Vagina (tissue), 2 donors: ENCODE measurements around the gene PRPF19. TPM values are rescaled to one million over a fixed set of nuclear protein-coding genes. Genes with fewer than 3 reads are reported as not detected.

Source experiments
- DNase-seq, 2 donors: peaks; one replicate each; pipeline ENCODE4 v3.0.0-alpha.2; 2017; ENCODE audit errors: extremely low spot score in 2 of 2
- H3K27ac ChIP-seq: fragments of 200-600 bp; sonication (generic); one replicate; pipeline ENCODE4 v1.5.1; 2019
- H3K27me3 ChIP-seq: fragments of 200-600 bp; sonication (generic); one replicate; pipeline ENCODE4 v1.5.1; 2019
- H3K36me3 ChIP-seq, 2 donors: fragments of 200-600 bp; sonication (generic); one replicate each; pipeline ENCODE4 v1.5.1; 2017 to 2019
- H3K4me1 ChIP-seq: fragments of 200-600 bp; sonication (generic); one replicate; pipeline ENCODE4 v1.5.1; 2019
- H3K4me3 ChIP-seq, 2 donors: fragments of 200-600 bp; sonication (generic); 1 replicate in 1 of 2; 2 replicates in 1 of 2; pipeline ENCODE4 v1.5.1; 2016 to 2019
- H3K9me3 ChIP-seq: fragments of 200-600 bp; sonication (generic); one replicate; pipeline ENCODE4 v1.5.1; 2019
- CTCF ChIP-seq, 3 experiments: fragments of 450-650 bp in 2 of 3; fragments of 200-600 bp in 1 of 3; sonication (generic) in 1 of 3; IDR thresholded peaks; one replicate each; pipeline ENCODE4 v1.5.1; 2017 to 2019; ENCODE audit warnings: antibody characterized with exemption in 3 of 3, mild to moderate bottlenecking in 2 of 3, moderate library complexity in 2 of 3
- POLR2A ChIP-seq, 2 donors: fragments of 450-650 bp; IDR thresholded peaks; one replicate each; pipeline ENCODE4 v1.6.1; 2017; ENCODE audit warnings: antibody characterized with exemption in 2 of 2, mild to moderate bottlenecking in 2 of 2, moderate library complexity in 2 of 2
- POLR2AphosphoS5 ChIP-seq, 2 donors: sonication (generic); formaldehyde crosslinking; IDR thresholded peaks; one replicate each; pipeline ENCODE4 v1.9.0; 2017; ENCODE audit warnings: antibody characterized with exemption in 2 of 2, mild to moderate bottlenecking in 2 of 2, low read depth in 1 of 2; ENCODE audit not compliant: insufficient read depth in 1 of 2
- intact Hi-C: fragments of 100-400 bp; cut with DNase I; formaldehyde crosslinking; loops from one replicate; pipeline ENCODE4 v1.15.1; 2023
- total RNA-seq: library from RNA; depleted of rRNA; stranded (reverse); fragments of >200 nt; gene quantifications from one replicate; pipeline ENCODE4 v1.2.3, GENCODE V29; 2016

Gene PRPF19
- total RNA-seq, 1 donor from 2014 or later: 54.0 TPM

- no peak for DNase-seq
- no peak for TF ChIP-seq CTCF (IDR thresholded peaks at IDR 0.05)
- TF ChIP-seq POLR2AphosphoS5 (IDR thresholded peaks at IDR 0.05; ENCODE audit: insufficient read depth in 1 of 2, low read depth in 1 of 2): no peak
- no peak for TF ChIP-seq POLR2A (IDR thresholded peaks at IDR 0.05)
- Histone ChIP-seq H3K36me3 (peaks cover 0 to 35% of the 10 kb centered on the region in 2 donors), H3K27ac (peak overlapping the region; percentile 91), H3K27me3 (no peaks in the 10 kb centered on the region), H3K4me3 (peak overlapping the region; percentile 77 to 99), H3K9me3 (no peaks in the 10 kb centered on the region), H3K4me1 (peaks cover 34% of the 10 kb centered on the region)
- intact Hi-C loops: loop anchor here (5.0 to 10.0 kb wide), 2 partner anchors 63 to 1710 kb away; partner anchors contain the start of genes CCDC86, EML3 and ROM1
Observed at GRCh38 chr11:60905047-60905446, 1.3 kb downstream of the PRPF19 start.

GRCh38 chr11:60902625-60903024, 3.8 kb downstream of the PRPF19 start:
- no peak for TF ChIP-seq POLR2A (IDR thresholded peaks at IDR 0.05)
- TF ChIP-seq POLR2AphosphoS5 (IDR thresholded peaks at IDR 0.05; ENCODE audit: insufficient read depth in 1 of 2, low read depth in 1 of 2): no peak
- no peak for TF ChIP-seq CTCF (IDR thresholded peaks at IDR 0.05)
- Histone ChIP-seq H3K36me3 (peaks cover 3 to 58% of the 10 kb centered on the region in 2 donors), H3K4me1 (peaks cover 34% of the 10 kb centered on the region), H3K4me3 (no peak overlapping the region), H3K27me3 (no peaks in the 10 kb centered on the region), H3K9me3 (no peaks in the 10 kb centered on the region), H3K27ac (no peak overlapping the region)
- DNase-seq: no peak
- intact Hi-C loops: loop anchor here (10.0 kb wide), 1 partner anchor 1712 kb away; the partner anchor contains the start of genes EML3 and ROM1

- intact Hi-C loops: loop anchor here (10.0 kb wide), 1 partner anchor 1714 kb away; the partner anchor contains the start of genes EML3 and ROM1
- no peak overlapping the region for H3K4me3 ChIP-seq
- H3K27ac ChIP-seq: no peak overlapping the region
- TF ChIP-seq POLR2AphosphoS5 (IDR thresholded peaks at IDR 0.05; ENCODE audit: insufficient read depth in 1 of 2, low read depth in 1 of 2) (no peak), CTCF (IDR thresholded peaks at IDR 0.05) (no peak), POLR2A (IDR thresholded peaks at IDR 0.05) (no peak)
- H3K9me3 ChIP-seq: no peaks in the 10 kb centered on the region
- H3K4me1 ChIP-seq: peaks cover 27% of the 10 kb centered on the region
- DNase-seq: no peak
- no peaks in the 10 kb centered on the region for H3K27me3 ChIP-seq
- peaks cover 5 to 76% of the 10 kb centered on the region in 2 donors for H3K36me3 ChIP-seq
Observed at GRCh38 chr11:60900673-60901404, 5.5 kb downstream of the PRPF19 start.

- intact Hi-C loops: loop anchor here (2.0 to 10.0 kb wide), 2 partner anchors 67 to 1715 kb away; partner anchors contain the start of genes EML3 and ROM1
- Histone ChIP-seq H3K36me3 (peaks cover 5 to 85% of the 10 kb centered on the region in 2 donors), H3K4me3 (no peak overlapping the region), H3K27me3 (no peaks in the 10 kb centered on the region), H3K4me1 (peaks cover 18% of the 10 kb centered on the region), H3K27ac (no peak overlapping the region), H3K9me3 (no peaks in the 10 kb centered on the region)
- no peak for DNase-seq
- no peak for TF ChIP-seq POLR2AphosphoS5 (IDR thresholded peaks at IDR 0.05; ENCODE audit: insufficient read depth in 1 of 2, low read depth in 1 of 2)
- TF ChIP-seq CTCF (IDR thresholded peaks at IDR 0.05): no peak
- TF ChIP-seq POLR2A (IDR thresholded peaks at IDR 0.05): no peak
Observed at GRCh38 chr11:60899977-60900376, 6.4 kb downstream of the PRPF19 start.
